Endodermal cell (in vitro differentiated cells): ENCODE data around the gene GNAQ. TPM values are rescaled to one million over a fixed set of nuclear protein-coding genes. Genes with fewer than 3 reads are reported as not detected.

Source experiments
- DNase-seq: peaks from one replicate; pipeline ENCODE4 v3.0.0-alpha.2; 2017
- H3K27ac ChIP-seq: 2 replicates; pipeline ENCODE4 v1.5.1; 2013; ENCODE audit warnings: mild to moderate bottlenecking, low read depth, low read length, moderate library complexity
- H3K27me3 ChIP-seq: 2 replicates; pipeline ENCODE4 v1.6.1; 2013; ENCODE audit warnings: mild to moderate bottlenecking, low read length, moderate library complexity; ENCODE audit not compliant: insufficient read depth, control insufficient read depth, poor library complexity, severe bottlenecking
- H3K36me3 ChIP-seq: 2 replicates; pipeline ENCODE4 v1.7.0; 2013; ENCODE audit warnings: mild to moderate bottlenecking, low read length, moderate library complexity; ENCODE audit not compliant: control insufficient read depth, insufficient read depth
- H3K4me1 ChIP-seq: one replicate; pipeline ENCODE4 v1.7.0; 2013; ENCODE audit warnings: low read length; ENCODE audit not compliant: control insufficient read depth, insufficient read depth
- H3K4me3 ChIP-seq: 2 replicates; pipeline ENCODE4 v1.5.1; 2013; ENCODE audit warnings: mild to moderate bottlenecking, low read length, moderate library complexity
- H3K9ac ChIP-seq: 2 replicates; pipeline ENCODE4 v1.6.1; 2013; ENCODE audit warnings: mild to moderate bottlenecking, low read length, moderate library complexity; ENCODE audit not compliant: poor library complexity, severe bottlenecking; ENCODE audit errors: extremely low read depth
- H3K9me3 ChIP-seq: 2 replicates; pipeline ENCODE4 v1.6.1; 2013; ENCODE audit warnings: mild to moderate bottlenecking, low read length, moderate library complexity; ENCODE audit not compliant: control insufficient read depth
- H3K27ac Mint-ChIP-seq: 2 replicates; pipeline ENCODE4 v1.8.0; 2020; ENCODE audit warnings: mixed read lengths
- H3K27me3 Mint-ChIP-seq: 2 replicates; pipeline ENCODE4 v1.8.0; 2021; ENCODE audit warnings: mild to moderate bottlenecking, mixed read lengths; ENCODE audit not compliant: insufficient read depth
- H3K36me3 Mint-ChIP-seq: 2 replicates; pipeline ENCODE4 v1.8.0; 2020; ENCODE audit warnings: low read depth, mixed read lengths
- H3K4me1 Mint-ChIP-seq: 2 replicates; pipeline ENCODE4 v1.8.0; 2020; ENCODE audit warnings: mixed read lengths
- H3K4me3 Mint-ChIP-seq: 2 replicates; pipeline ENCODE4 v1.8.0; 2020; ENCODE audit warnings: mild to moderate bottlenecking, moderate library complexity, mixed read lengths
- H3K9me3 Mint-ChIP-seq: 2 replicates; pipeline ENCODE4 v1.8.0; 2020; ENCODE audit warnings: mild to moderate bottlenecking, mixed read lengths
- WGBS, 2 experiments: methylation state at CpG; one replicate each; pipeline versions ENCODE4 v1.1.5 to v1.1.7; 2013; ENCODE audit warnings: missing lambda C conversion rate in 2 of 2, mixed read lengths in 1 of 2; ENCODE audit not compliant: insufficient coverage in 1 of 2, insufficient read length in 1 of 2; 5-methylcytosine and 5-hydroxymethylcytosine counted together
- total RNA-seq, 2 donors: library from RNA; stranded (reverse); fragmentation: NEBNext Ultra II Directional in 1 of 2; extraction: Animal tissue kit (Norgen Biotek cat#: 25700) in 1 of 2; gene quantifications; 2 replicates in 1 of 2; 3 replicates in 1 of 2; pipeline ENCODE4 v1.2.1, GENCODE V29; 2021
- TF ChIP-seq, protein P1 (sequence below): fragments of 200-600 bp; sonication (generic); conservative IDR thresholded peaks from 2 replicates; pipeline ENCODE4 v1.5.0; 2021; ENCODE audit warnings: antibody characterized with exemption, mild to moderate bottlenecking

Gene GNAQ
- total RNA-seq, 2 donors from 2014 or later, result 46.0 to 57.6 TPM

DNA sequence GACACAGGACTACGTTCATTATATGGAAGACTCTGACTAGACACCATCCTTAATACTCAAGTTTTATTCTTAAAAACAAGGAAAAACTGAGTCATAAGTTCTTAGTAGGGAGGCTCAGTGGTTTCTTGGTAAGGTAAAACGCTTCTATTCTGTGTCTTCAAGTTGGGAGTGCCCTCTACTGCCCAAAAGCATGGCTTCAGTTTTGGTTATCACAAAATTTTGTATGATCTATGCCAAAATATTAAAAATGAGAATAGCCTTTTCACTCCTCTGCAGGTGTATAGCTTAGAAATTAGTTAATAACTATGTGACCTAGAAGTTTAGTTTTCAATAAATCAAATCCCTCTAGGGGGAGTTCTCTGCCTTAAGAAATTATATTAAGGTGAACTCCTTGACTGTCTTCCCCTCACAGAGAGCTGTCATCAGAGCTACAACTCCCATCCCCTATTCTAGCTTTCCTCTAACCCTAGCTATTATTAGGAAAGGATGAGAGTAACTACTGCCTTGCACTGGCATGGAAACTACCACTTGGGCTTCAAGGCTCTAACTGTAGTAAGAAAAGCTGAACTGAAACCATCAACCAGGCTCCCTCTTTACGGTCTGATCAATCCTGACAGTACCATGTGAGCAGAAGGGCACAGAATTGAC, 189.7 kb downstream of the GNAQ start:
- no peak overlapping the region for H3K4me3 ChIP-seq
- H3K9me3 ChIP-seq, result no peaks in the 10 kb centered on the region
- Mint-ChIP-seq H3K9me3 (no peaks in the 10 kb centered on the region), H3K4me1 (peaks cover 20% of the 10 kb centered on the region), H3K36me3 (no peaks in the 10 kb centered on the region), H3K4me3 (no peak overlapping the region), H3K27me3 (no peaks in the 10 kb centered on the region), H3K27ac (no peak overlapping the region)
- TF ChIP-seq, protein P1, sequence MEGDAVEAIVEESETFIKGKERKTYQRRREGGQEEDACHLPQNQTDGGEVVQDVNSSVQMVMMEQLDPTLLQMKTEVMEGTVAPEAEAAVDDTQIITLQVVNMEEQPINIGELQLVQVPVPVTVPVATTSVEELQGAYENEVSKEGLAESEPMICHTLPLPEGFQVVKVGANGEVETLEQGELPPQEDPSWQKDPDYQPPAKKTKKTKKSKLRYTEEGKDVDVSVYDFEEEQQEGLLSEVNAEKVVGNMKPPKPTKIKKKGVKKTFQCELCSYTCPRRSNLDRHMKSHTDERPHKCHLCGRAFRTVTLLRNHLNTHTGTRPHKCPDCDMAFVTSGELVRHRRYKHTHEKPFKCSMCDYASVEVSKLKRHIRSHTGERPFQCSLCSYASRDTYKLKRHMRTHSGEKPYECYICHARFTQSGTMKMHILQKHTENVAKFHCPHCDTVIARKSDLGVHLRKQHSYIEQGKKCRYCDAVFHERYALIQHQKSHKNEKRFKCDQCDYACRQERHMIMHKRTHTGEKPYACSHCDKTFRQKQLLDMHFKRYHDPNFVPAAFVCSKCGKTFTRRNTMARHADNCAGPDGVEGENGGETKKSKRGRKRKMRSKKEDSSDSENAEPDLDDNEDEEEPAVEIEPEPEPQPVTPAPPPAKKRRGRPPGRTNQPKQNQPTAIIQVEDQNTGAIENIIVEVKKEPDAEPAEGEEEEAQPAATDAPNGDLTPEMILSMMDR, result peak; percentile 67
- no peak for DNase-seq
- no peak overlapping the region for H3K9ac ChIP-seq
- H3K36me3 ChIP-seq, result no peaks in the 10 kb centered on the region
- no peaks in the 10 kb centered on the region for H3K27me3 ChIP-seq
- peaks cover 2% of the 10 kb centered on the region for H3K4me1 ChIP-seq
- 85 to 89% methylated on average over 2 to 3 of the region's 3 CpGs for WGBS, 2 experiments
- no peak overlapping the region for H3K27ac ChIP-seq

DNA sequence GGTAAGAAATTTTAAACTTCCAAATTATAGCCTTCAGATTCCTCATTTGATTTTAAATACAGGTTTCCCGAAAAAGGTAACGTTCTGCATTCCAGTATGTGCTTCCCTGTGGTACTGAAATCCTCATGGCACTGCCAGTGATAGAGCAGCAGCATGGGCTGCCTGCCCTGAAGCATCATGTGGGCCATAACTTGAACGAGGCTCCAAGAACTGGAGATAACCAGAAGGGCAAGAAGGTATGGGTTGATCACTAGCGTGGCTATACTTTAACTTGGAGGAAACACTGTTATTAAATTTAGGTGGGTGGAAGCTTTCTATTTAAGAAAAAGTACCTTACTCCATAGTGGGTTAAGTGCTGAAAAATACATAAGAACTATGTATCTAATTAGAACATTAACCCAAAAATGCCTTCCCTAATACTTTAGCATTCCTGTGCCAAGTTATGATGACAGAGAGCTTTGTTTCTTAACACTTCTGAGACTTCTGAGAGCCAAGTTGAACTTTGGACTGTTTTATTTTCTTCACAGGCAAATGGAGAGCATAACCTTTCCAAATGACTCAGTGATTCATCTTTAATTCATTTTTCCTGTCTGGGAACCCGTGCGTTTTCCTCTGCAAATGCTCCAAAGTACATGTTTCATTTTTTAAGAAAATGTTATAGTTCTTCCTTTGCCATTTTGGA, 192.0 kb downstream of the GNAQ start:
- H3K9me3 ChIP-seq, result no peaks in the 10 kb centered on the region
- TF ChIP-seq, protein P1, result no peak
- WGBS, 2 experiments, result 94 to 96% methylated on average over 3 to 5 of the region's 6 CpGs
- no peaks in the 10 kb centered on the region for H3K4me1 ChIP-seq
- H3K36me3 ChIP-seq, result no peaks in the 10 kb centered on the region
- H3K27ac ChIP-seq, result no peak overlapping the region
- H3K9ac ChIP-seq, result no peak overlapping the region
- Mint-ChIP-seq H3K27me3 (no peaks in the 10 kb centered on the region), H3K36me3 (no peaks in the 10 kb centered on the region), H3K4me3 (no peak overlapping the region), H3K4me1 (peaks cover 11% of the 10 kb centered on the region), H3K9me3 (no peaks in the 10 kb centered on the region), H3K27ac (no peak overlapping the region)
- DNase-seq, result no peak
- H3K4me3 ChIP-seq, result no peak overlapping the region
- H3K27me3 ChIP-seq, result no peaks in the 10 kb centered on the region

DNA sequence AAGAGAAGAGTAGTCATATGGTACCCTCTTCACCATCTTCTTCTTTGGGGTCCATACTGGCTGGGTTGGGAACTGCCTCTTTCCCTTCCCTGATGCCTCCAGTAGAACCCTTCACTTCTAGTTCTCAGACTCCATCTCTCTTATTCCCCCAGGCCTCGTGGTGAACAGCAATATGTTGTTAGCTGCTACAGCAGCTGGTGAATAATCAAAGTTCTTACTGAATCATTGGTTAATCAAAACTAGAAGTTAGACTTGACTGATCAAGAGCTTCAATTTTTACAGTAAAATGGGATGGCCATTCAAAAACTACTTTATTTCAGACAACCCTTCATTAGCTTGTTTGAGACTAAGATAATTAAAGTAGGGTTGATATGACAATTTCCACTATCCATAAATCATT, 192.6 kb downstream of the GNAQ start:
- WGBS, 2 experiments, result 81 to 100% methylated on average over 1 of the region's 1 CpG
- no peaks in the 10 kb centered on the region for H3K9me3 Mint-ChIP-seq
- Histone ChIP-seq H3K9ac (no peak overlapping the region), H3K27me3 (no peaks in the 10 kb centered on the region), H3K36me3 (no peaks in the 10 kb centered on the region), H3K4me1 (no peaks in the 10 kb centered on the region), H3K4me3 (no peak overlapping the region), H3K27ac (no peak overlapping the region), H3K9me3 (no peaks in the 10 kb centered on the region)
- no peak for DNase-seq
- no peak overlapping the region for H3K4me3 Mint-ChIP-seq
- H3K27me3 Mint-ChIP-seq, result no peaks in the 10 kb centered on the region
- TF ChIP-seq, protein P1, result no peak
- H3K4me1 Mint-ChIP-seq, result peaks cover 10% of the 10 kb centered on the region
- no peaks in the 10 kb centered on the region for H3K36me3 Mint-ChIP-seq
- no peak overlapping the region for H3K27ac Mint-ChIP-seq
